Sigmoid colon (tissue), 4 donors: Measurements from ENCODE around the gene KRTAP21-1.

ENCODE experiments used
- EP300 ChIP-seq, 4 donors: sonication (generic); formaldehyde crosslinking; IDR thresholded peaks; one replicate each; pipeline ENCODE4 v1.6.1; 2017; ENCODE audit warnings: antibody characterized with exemption in 4 of 4
- POLR2A ChIP-seq, 2 donors: fragments of 450-650 bp; IDR thresholded peaks; one replicate each; pipeline ENCODE4 v1.6.1; 2016; ENCODE audit warnings: antibody characterized with exemption in 2 of 2, mild to moderate bottlenecking in 2 of 2, moderate library complexity in 2 of 2
- TF ChIP-seq, protein P1 (sequence below), 4 experiments: fragments of 450-650 bp in 3 of 4; fragments of 200-600 bp in 1 of 4; IDR thresholded peaks; one replicate each; pipeline ENCODE4 v1.5.1; 2016 to 2019; ENCODE audit warnings: antibody characterized with exemption in 4 of 4, mild to moderate bottlenecking in 3 of 4, moderate library complexity in 2 of 4

- TF ChIP-seq, protein P1, sequence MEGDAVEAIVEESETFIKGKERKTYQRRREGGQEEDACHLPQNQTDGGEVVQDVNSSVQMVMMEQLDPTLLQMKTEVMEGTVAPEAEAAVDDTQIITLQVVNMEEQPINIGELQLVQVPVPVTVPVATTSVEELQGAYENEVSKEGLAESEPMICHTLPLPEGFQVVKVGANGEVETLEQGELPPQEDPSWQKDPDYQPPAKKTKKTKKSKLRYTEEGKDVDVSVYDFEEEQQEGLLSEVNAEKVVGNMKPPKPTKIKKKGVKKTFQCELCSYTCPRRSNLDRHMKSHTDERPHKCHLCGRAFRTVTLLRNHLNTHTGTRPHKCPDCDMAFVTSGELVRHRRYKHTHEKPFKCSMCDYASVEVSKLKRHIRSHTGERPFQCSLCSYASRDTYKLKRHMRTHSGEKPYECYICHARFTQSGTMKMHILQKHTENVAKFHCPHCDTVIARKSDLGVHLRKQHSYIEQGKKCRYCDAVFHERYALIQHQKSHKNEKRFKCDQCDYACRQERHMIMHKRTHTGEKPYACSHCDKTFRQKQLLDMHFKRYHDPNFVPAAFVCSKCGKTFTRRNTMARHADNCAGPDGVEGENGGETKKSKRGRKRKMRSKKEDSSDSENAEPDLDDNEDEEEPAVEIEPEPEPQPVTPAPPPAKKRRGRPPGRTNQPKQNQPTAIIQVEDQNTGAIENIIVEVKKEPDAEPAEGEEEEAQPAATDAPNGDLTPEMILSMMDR (IDR thresholded peaks at IDR 0.05) = no peak
- TF ChIP-seq POLR2A (IDR thresholded peaks at IDR 0.05) (no peak), EP300 (IDR thresholded peaks at IDR 0.05) (no peak)
Measured at GRCh38 chr21:30800605-30801004, 45.4 kb upstream of the KRTAP21-1 start.
